Measurements from ENCODE around the gene BCHE. TPM values are rescaled to one million over a fixed set of nuclear protein-coding genes. Genes with fewer than 3 reads are reported as not detected.

Gene BCHE
- total and polyA plus RNA-seq, 2 donors (not counting 3 experiments of a cell fraction or from before 2014, with no cell fraction given): 0.27 to 0.66 TPM

GRCh38 chr3:165883863-165884478, 46.7 kb upstream of the BCHE start:
- dilution Hi-C loops (cut with MboI; ENCODE audit: extremely low pct_ligation_motif_present, low sequenced_read_pairs) (no loop called here), intact Hi-C loops (cut with micrococcal nuclease) (no loop called here)
- Histone ChIP-seq H3K9me1 (replicated peaks; ENCODE audit: control insufficient read depth, extremely low read depth, insufficient read depth, low read length) (no peaks in the 10 kb centered on the region), H3K9me3 (replicated peaks; ENCODE audit: control insufficient read depth, insufficient read depth, low read length) (no peaks in the 10 kb centered on the region), H3K36me3 (ENCODE audit: control insufficient read depth in 2 of 2, extremely low read depth in 1 of 2, insufficient read depth in 2 of 2, low read length in 2 of 2) (no peaks in the 10 kb centered on the region), H2AFZ (ENCODE audit: low read depth, low read length) (no peak overlapping the region), H4K20me1 (replicated peaks; ENCODE audit: control insufficient read depth, extremely low read depth, insufficient read depth, low read length) (no peaks in the 10 kb centered on the region), H3K4me1 (ENCODE audit: control insufficient read depth, extremely low read depth, insufficient read depth, low read length) (no peaks in the 10 kb centered on the region), H3K4me3 (replicated peaks in 1 of 3; ENCODE audit: insufficient read depth in 1 of 3, low read depth in 1 of 3, low read length in 3 of 3) (no peak overlapping the region), H3K4me2 (ENCODE audit: insufficient read depth, low read length) (no peak overlapping the region), H3K9ac (replicated peaks; ENCODE audit: extremely low read depth, insufficient read depth, low read length) (no peak overlapping the region), H3K79me2 (ENCODE audit: control insufficient read depth, insufficient read depth, low read length) (no peaks in the 10 kb centered on the region), H3K27ac (ENCODE audit: insufficient read depth, low read depth, low read length) (no peak overlapping the region), H3K27me3 (ENCODE audit: control insufficient read depth in 2 of 2, insufficient read depth in 2 of 2, low read length in 2 of 2) (no peaks in the 10 kb centered on the region)
- FAIRE-seq (no peak), DNase-seq (ENCODE audit: low read depth, low spot score) (no peak)
- ChIA-PET POLR2A (no interaction called here), CTCF (no interaction called here)
- BruUV-seq (replicated peaks): no TSS peak
- TF ChIP-seq JUN (IDR thresholded peaks at IDR 0.05; ENCODE audit: borderline replicate concordance, insufficient read depth, insufficient read length, low read depth): no peak
- no peak for TF ChIP-seq POLR2AphosphoS5 (IDR thresholded peaks at IDR 0.05; ENCODE audit: insufficient read depth, low read depth, low read length)
- no peak for TF ChIP-seq MAX (IDR thresholded peaks at IDR 0.05; ENCODE audit: insufficient read depth, insufficient read length)
- TF ChIP-seq GATA2 (IDR thresholded peaks at IDR 0.05; ENCODE audit: insufficient read depth, insufficient read length, low read depth, low read length): no peak
- TF ChIP-seq CTCF (IDR thresholded peaks at IDR 0.05; ENCODE audit: extremely low read depth in 1 of 2, insufficient read depth in 1 of 2, low read depth in 1 of 2, low read length in 2 of 2): no peak
- TF ChIP-seq EZH2 (IDR thresholded peaks at IDR 0.05; ENCODE audit: borderline replicate concordance, low read depth, low read length, severe bottlenecking): no peak
